GM06990 (cell line): ENCODE data around the gene CCDC88C.
"Not testable (repeated sequence)": the region's sequence is repeated elsewhere in the genome, so short reads cannot be mapped to it uniquely, and the experiment has no call there.

ENCODE experiments used
- DNase-seq: peaks from one replicate; pipeline ENCODE4 v3.0.0-alpha.2; 2011; ENCODE audit not compliant: insufficient read length; ENCODE audit errors: extremely low read depth
- H3K27me3 ChIP-seq: replicated peaks from 2 replicates; pipeline ENCODE4 v1.6.0; 2011; ENCODE audit warnings: low read length; ENCODE audit not compliant: control insufficient read depth, insufficient read depth
- H3K36me3 ChIP-seq: 2 replicates; pipeline ENCODE4 v1.5.1; 2011; ENCODE audit warnings: low read length; ENCODE audit not compliant: control insufficient read depth, insufficient read depth
- H3K4me3 ChIP-seq: replicated peaks from 2 replicates; pipeline ENCODE4 v1.5.1; 2011; ENCODE audit warnings: low read depth, mild to moderate bottlenecking, control low read depth, low read length
- TF ChIP-seq, protein P1 (sequence below): IDR thresholded peaks from 2 replicates; pipeline ENCODE4 v1.5.1; 2011; ENCODE audit warnings: low read length, control low read depth, mild to moderate bottlenecking, inconsistent platforms; ENCODE audit not compliant: insufficient read depth, poor library complexity, severe bottlenecking

The CCDC88C gene

GRCh38 chr14:91267965-91268437 is 149.6 kb downstream of the CCDC88C start:
- H3K27me3 ChIP-seq: no peaks in the 10 kb centered on the region
- H3K36me3 ChIP-seq: peaks cover 28% of the 10 kb centered on the region
- TF ChIP-seq, protein P1, sequence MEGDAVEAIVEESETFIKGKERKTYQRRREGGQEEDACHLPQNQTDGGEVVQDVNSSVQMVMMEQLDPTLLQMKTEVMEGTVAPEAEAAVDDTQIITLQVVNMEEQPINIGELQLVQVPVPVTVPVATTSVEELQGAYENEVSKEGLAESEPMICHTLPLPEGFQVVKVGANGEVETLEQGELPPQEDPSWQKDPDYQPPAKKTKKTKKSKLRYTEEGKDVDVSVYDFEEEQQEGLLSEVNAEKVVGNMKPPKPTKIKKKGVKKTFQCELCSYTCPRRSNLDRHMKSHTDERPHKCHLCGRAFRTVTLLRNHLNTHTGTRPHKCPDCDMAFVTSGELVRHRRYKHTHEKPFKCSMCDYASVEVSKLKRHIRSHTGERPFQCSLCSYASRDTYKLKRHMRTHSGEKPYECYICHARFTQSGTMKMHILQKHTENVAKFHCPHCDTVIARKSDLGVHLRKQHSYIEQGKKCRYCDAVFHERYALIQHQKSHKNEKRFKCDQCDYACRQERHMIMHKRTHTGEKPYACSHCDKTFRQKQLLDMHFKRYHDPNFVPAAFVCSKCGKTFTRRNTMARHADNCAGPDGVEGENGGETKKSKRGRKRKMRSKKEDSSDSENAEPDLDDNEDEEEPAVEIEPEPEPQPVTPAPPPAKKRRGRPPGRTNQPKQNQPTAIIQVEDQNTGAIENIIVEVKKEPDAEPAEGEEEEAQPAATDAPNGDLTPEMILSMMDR: no peak
- no peak for DNase-seq
- no peak overlapping the region for H3K4me3 ChIP-seq

GRCh38 chr14:91266276-91266675 is 151.3 kb downstream of the CCDC88C start:
- not testable (repeated sequence) for H3K4me3 ChIP-seq, H3K27me3 ChIP-seq, DNase-seq
- H3K36me3 ChIP-seq: peaks cover 15% of the 10 kb centered on the region

- no peak overlapping the region for H3K4me3 ChIP-seq
- DNase-seq: no peak
- TF ChIP-seq, protein P1: no peak
- no peaks in the 10 kb centered on the region for H3K27me3 ChIP-seq
- peaks cover 15% of the 10 kb centered on the region for H3K36me3 ChIP-seq
Measured at GRCh38 chr14:91265404-91265803, 152.2 kb downstream of the CCDC88C start.

GRCh38 chr14:91264151-91265150 is 153.2 kb downstream of the CCDC88C start:
- peaks cover 6% of the 10 kb centered on the region for H3K36me3 ChIP-seq
- no peak for DNase-seq
- TF ChIP-seq, protein P1: no peak
- no peak overlapping the region for H3K4me3 ChIP-seq
- no peaks in the 10 kb centered on the region for H3K27me3 ChIP-seq

DNA sequence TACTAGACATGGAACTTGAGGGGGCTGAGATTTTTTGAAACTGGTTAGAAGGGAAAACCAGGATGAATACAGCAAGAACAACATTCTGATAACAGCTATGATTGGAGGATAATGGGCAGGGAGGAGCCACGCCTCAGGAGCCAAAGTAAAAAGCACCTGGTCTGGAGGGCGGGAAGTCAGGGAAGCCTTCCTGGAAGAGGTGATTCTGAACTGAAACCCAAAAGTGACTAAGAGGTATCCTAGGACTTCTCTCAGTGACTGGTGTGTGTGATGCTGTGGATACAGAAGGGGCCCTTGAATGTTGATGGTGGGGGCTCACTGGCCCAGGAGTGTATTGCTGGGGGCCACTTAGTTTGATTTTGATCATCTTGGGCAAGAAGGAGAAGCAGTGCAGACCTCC is 154.3 kb downstream of the CCDC88C start:
- TF ChIP-seq, protein P1: no peak
- Histone ChIP-seq H3K36me3 (peaks cover 2% of the 10 kb centered on the region), H3K4me3 (no peak overlapping the region), H3K27me3 (no peaks in the 10 kb centered on the region)
- no peak for DNase-seq

- TF ChIP-seq, protein P1: no peak
- no peaks in the 10 kb centered on the region for H3K36me3 ChIP-seq
- H3K27me3 ChIP-seq: no peaks in the 10 kb centered on the region
- no peak for DNase-seq
- no peak overlapping the region for H3K4me3 ChIP-seq
Measured at GRCh38 chr14:91261986-91262549, 155.6 kb downstream of the CCDC88C start.
